ENCODE data around the gene PPP2R5C.

Gene PPP2R5C

GRCh38 chr14:101894365-101895081 lies 133.0 kb downstream of the PPP2R5C start:
- DNase-seq, result no peak

DNA sequence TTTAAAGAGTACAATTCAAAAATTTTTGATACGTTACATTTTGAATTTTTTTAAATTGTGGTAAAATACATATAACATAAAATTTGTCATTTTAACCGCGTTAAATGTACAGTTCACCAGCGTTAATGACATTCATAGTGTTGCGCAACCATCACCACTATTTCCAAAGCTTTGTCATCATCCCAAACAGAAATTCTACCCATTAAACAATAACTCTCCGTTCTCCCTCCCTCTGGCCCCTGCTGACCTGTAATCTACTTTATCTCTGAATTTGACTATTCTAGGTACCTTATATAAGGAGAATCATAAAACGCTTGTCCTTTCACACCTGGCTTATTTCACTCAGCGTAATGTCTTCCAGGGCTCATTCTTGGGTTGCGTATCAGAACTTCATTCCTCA lies 133.7 kb downstream of the PPP2R5C start:
- DNase-seq, result no peak

- DNase-seq, result no peak
Observed at GRCh38 chr14:101897326-101897725, 135.8 kb downstream of the PPP2R5C start.

GRCh38 chr14:101898416-101898815 lies 136.9 kb downstream of the PPP2R5C start:
- DNase-seq, result no peak

- no peak for DNase-seq
Observed at GRCh38 chr14:101899263-101899662, 137.8 kb downstream of the PPP2R5C start.

DNA sequence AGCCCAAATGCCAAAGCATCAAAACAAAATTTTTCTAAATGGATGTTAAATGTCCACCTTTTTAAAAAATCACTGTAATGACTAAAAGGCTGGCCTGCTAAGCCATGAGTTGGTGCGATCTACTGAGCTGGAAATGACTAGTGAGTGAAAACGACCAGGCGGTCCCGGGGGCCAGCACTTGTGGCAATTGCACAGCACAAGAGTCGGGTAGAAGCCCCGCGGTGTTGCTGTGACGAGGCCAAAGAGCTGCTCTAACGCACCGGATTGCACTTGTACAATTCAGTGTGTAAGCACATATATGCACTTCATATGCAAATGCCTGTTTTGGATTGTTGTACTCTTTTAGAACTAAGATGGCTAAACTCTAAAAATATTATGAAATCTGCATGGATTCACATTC lies 138.7 kb downstream of the PPP2R5C start:
- DNase-seq, result no peak

DNA sequence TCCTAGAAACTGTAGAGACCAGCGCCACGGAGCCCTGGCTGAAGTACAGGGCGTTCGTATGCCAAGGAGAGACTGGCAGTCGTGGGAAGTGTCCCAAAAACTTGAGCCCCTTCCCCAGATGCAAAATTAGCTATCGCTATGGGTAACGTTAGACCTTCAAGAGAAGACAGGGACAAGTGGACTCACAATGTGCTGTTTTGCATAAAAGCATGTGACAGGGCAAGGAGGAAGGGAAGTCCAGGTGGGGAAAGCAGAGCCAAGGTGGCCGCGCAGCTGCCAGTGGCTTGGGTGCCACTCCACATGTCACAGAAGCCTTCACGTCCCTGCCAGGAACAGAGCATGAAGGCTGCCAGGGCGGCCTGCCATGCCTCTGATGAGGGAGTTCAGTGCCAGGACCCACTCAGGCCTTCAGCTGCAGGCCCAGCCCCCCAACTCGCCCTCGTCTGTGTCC lies 141.6 kb downstream of the PPP2R5C start:
- no peak for DNase-seq

- DNase-seq, result no peak
Observed at GRCh38 chr14:101905614-101906013, 144.1 kb downstream of the PPP2R5C start.

- DNase-seq, result no peak
Observed at GRCh38 chr14:101906645-101907044, 145.1 kb downstream of the PPP2R5C start.

GRCh38 chr14:101907619-101908018 lies 146.1 kb downstream of the PPP2R5C start:
- no peak for DNase-seq

- no peak for DNase-seq
Observed at GRCh38 chr14:101908795-101909194, 147.3 kb downstream of the PPP2R5C start.

- DNase-seq, result no peak
Observed at GRCh38 chr14:101909371-101910096, 148.0 kb downstream of the PPP2R5C start.

DNA sequence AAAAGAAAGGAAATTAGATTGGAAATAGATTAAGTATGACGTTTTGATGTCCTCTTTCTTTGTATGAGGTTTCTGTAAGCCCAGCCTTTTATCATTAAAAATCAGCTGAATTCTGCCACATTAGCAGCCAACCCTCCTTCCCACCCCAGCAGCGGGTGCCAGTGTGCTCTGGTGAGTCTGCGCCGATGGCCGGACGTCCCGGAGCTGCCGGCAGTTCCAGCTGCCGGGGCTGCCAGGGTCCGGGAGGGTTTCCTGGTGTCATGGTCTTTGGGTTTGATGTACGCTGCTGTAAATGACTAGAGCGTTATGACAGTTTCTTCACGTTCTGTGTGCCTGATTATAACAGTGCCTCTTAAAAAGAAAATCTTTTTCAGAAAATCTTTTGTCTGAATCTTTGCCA lies 151.3 kb downstream of the PPP2R5C start:
- DNase-seq, result no peak

GRCh38 chr14:101914083-101914482 lies 152.6 kb downstream of the PPP2R5C start:
- DNase-seq, result no peak

DNA sequence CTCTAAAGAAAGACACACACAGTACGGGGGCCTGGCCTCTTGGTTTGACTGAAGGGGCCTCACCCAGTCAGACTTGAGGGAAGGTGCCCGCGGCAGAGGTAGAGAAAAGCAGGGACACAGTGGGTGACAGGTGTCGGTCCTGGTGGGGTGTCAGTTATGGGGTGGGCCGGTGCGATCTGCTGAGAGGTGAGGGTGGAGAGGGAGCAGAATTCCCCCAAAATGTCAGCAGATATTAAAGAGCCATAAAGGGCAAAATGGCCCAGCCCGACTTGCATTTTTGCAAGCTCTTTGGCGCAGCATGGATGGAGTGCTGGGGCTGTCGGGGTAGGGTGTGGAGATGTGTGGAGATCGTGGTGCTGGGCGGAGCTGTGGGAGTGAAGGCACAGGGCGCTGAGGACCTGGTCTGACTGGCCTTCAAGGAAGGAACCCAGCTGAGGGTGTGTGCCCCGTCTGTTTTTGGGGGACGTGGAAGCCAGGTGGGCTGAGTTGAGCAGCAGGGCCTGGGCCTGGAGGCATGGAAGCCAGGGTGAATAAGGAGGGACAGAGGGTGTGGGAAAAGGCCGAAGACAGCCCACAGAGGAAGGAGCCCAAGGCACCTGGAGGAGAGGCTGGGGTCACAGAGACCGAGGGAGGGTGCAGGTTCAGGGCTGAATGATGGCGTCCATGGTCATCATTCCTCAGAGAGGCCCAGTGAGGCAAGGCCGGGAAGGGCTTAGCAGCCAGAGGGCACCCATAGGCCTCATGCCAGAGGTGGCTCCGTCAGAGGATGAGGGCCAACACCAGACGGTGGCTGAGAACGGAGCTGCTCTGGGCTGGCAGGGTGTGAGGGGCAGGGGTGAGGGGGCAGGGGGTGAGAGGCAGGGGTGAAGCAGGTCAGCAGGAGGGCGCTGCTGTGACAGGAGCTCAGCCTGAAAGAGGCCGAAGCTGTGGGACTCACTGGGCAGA lies 154.6 kb downstream of the PPP2R5C start:
- DNase-seq, result no peak

GRCh38 chr14:101916816-101917412 lies 155.4 kb downstream of the PPP2R5C start:
- DNase-seq, result no peak

- DNase-seq, result no peak
Observed at GRCh38 chr14:101917413-101918017, 156.0 kb downstream of the PPP2R5C start.

DNA sequence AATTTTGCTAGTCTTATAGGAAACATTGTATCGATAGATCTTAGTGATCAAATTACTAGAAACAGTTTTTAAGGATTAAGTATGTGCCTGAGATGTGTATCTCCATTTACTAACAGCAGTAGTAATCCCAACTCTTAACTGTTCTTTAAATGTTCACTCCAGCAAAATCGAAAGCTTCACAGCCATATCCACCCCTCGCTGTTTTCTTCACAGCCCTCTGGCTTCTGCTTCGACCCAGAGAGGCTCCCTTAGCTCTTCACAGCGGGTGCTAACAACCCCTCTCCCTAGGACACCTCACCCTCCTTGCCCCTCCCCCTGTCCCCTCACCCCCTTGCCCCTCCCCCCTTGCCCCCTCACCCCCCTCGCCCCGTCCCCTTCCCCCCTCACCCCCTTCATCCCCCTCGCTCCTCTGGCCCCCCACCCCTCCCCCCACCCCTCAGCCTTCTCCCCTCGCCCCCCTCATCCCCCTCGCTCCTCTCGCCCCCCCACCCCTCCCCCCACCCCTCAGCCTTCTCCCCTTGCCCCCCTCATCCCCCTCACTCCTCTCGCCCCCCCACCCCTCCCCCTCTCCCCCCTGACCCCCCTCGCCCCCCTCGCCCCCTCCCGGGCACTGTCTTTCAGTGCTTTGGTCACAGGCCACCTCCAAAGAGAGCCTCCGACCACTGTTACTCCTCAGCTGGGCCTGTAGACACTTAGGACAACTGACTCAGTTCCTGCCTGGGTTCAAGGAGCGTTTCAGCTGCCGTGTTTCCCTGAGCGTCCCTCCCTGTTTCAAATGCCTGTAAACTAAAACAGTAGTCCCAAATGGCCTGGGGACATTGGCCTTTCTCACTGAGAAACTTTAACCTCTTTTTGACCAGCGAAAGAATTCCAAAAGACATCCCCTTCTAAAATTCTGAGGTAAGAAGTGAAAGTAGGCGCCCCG lies 156.8 kb downstream of the PPP2R5C start:
- DNase-seq, result no peak

DNA sequence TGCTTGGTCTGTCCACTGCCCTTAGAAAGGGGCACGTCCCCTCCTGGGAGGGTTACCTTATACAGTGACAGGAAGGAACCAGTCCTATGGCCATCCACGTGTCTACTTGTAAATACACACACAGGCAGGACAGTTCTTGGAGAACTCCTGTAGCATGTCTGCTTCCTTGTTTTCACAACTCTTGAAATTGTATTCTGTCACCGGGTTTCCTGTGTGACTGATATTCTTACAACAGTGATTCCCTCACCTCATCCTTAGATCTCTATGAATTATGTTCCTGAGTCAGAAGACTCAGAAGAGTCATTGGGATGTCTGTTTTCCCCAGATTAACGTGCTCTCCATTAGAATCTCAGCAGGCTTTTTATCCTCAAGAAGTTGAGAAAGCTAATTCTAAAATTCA lies 158.8 kb downstream of the PPP2R5C start:
- DNase-seq, result no peak

- no peak for DNase-seq
Observed at GRCh38 chr14:101922866-101923265, 161.4 kb downstream of the PPP2R5C start.

- DNase-seq, result no peak
Observed at GRCh38 chr14:101925152-101925551, 163.6 kb downstream of the PPP2R5C start.

Data from SW 1271 (cell line).